OCI-LY7 (cell line): ENCODE data around the gene KRTAP19-8. TPM values are rescaled to one million over a fixed set of nuclear protein-coding genes. Genes with fewer than 3 reads are reported as not detected.

Experiments
- BruUV-seq: library from RNA; stranded (reverse); fragments of 400-500 nt; replicated peaks from 2 replicates; lab custom pipeline; 2021; lab: Mats Ljungman, UMichigan
- CTCF ChIA-PET: fragments of 300-600 bp; sonication (Branson Sonifier 250); formaldehyde crosslinking; loops from one replicate; lab custom pipeline; 2022; ENCODE audit warnings: antibody characterized with exemption; ENCODE audit not compliant: unreplicated experiment; lab: Charles Lee
- POLR2A ChIA-PET: fragments of 300-600 bp; sonication (Branson Sonifier 250); formaldehyde crosslinking; loops from one replicate; lab custom pipeline; 2022; ENCODE audit warnings: antibody characterized with exemption; lab: Charles Lee
- DNase-seq: peaks from one replicate; pipeline ENCODE4 v3.0.0-alpha.2; 2015; ENCODE audit warnings: low spot score
- H2AFZ ChIP-seq: fragments of 200-600 bp; sonication (generic), shearing (Covaris generic); 2 replicates; pipeline ENCODE4 v1.6.1; 2014; ENCODE audit warnings: mild to moderate bottlenecking, antibody characterized with exemption, low read length, moderate library complexity
- H3K27ac ChIP-seq: fragments of 200-600 bp; sonication (generic); 2 replicates; pipeline ENCODE4 v1.5.1; 2014; ENCODE audit warnings: mixed run types, low read depth, mild to moderate bottlenecking, moderate library complexity, low read length, inconsistent platforms; ENCODE audit not compliant: poor library complexity, severe bottlenecking
- H3K36me3 ChIP-seq: fragments of 200-600 bp; sonication (generic); 2 replicates; pipeline ENCODE4 v1.6.1; 2014; ENCODE audit warnings: mild to moderate bottlenecking, antibody characterized with exemption, low read length, moderate library complexity, mixed read lengths; ENCODE audit not compliant: insufficient read depth
- H3K4me1 ChIP-seq: fragments of 200-600 bp; sonication (generic); 2 replicates; pipeline ENCODE4 v1.5.1; 2014; ENCODE audit warnings: mild to moderate bottlenecking, low read length; ENCODE audit not compliant: insufficient read depth, poor library complexity, severe bottlenecking
- H3K4me2 ChIP-seq: fragments of 200-600 bp; sonication (generic); 2 replicates; pipeline ENCODE4 v1.6.1; 2014; ENCODE audit warnings: mild to moderate bottlenecking, low read length
- H3K4me3 ChIP-seq: fragments of 200-600 bp; sonication (generic); 2 replicates; pipeline ENCODE4 v1.5.1; 2014; ENCODE audit warnings: mild to moderate bottlenecking, low read depth, low read length; ENCODE audit not compliant: poor library complexity, severe bottlenecking
- H3K79me2 ChIP-seq: fragments of 200-600 bp; sonication (generic); 2 replicates; pipeline ENCODE4 v1.6.1; 2016; ENCODE audit warnings: low read depth, mild to moderate bottlenecking, low read length, moderate library complexity, mixed read lengths; ENCODE audit not compliant: insufficient read depth
- H3K9me2 ChIP-seq: fragments of 200-600 bp; sonication (generic); 2 replicates; pipeline ENCODE4 v1.6.1; 2016; ENCODE audit warnings: mild to moderate bottlenecking, low read length, mixed read lengths; ENCODE audit not compliant: insufficient read depth
- H3K9me3 ChIP-seq: fragments of 200-600 bp; sonication (generic); 2 replicates; pipeline ENCODE4 v1.6.1; 2014; ENCODE audit warnings: mild to moderate bottlenecking, mixed run types, low read length, mixed read lengths
- H4K20me1 ChIP-seq: fragments of 200-600 bp; sonication (generic); 2 replicates; pipeline ENCODE4 v1.6.1; 2014; ENCODE audit warnings: mild to moderate bottlenecking, antibody characterized with exemption, low read length, moderate library complexity, mixed read lengths; ENCODE audit not compliant: insufficient read depth
- EZH2phosphoT487 ChIP-seq: fragments of 200-600 bp; sonication (generic); IDR thresholded peaks from 2 replicates; pipeline ENCODE4 v1.6.1; 2018; ENCODE audit warnings: low read depth, borderline replicate concordance, mild to moderate bottlenecking, mixed run types, antibody characterized with exemption, low read length, moderate library complexity, mixed read lengths
- intact Hi-C: fragments of 100-400 bp; cut with micrococcal nuclease; formaldehyde crosslinking; loops from one replicate; pipeline ENCODE4 v1.10.0; 2022; ENCODE audit not compliant: unreplicated experiment
- total RNA-seq, 2 experiments: library from RNA; depleted of rRNA in 1 of 2; stranded (reverse); fragments of >200 nt in 1 of 2; shearing (Covaris generic) in 1 of 2; gene quantifications; 2 replicates each; pipeline ENCODE4 v1.2.3, GENCODE V29; 2014 to 2022
- TF ChIP-seq, protein P1 (sequence below): fragments of 200-600 bp; sonication (generic); conservative IDR thresholded peaks from 2 replicates; pipeline ENCODE4 v1.5.1; 2014; ENCODE audit warnings: mild to moderate bottlenecking, antibody characterized with exemption, low read length, moderate library complexity, mixed read lengths

The KRTAP19-8 gene
- total RNA-seq, 2 experiments from 2014 or later = not detected

DNA sequence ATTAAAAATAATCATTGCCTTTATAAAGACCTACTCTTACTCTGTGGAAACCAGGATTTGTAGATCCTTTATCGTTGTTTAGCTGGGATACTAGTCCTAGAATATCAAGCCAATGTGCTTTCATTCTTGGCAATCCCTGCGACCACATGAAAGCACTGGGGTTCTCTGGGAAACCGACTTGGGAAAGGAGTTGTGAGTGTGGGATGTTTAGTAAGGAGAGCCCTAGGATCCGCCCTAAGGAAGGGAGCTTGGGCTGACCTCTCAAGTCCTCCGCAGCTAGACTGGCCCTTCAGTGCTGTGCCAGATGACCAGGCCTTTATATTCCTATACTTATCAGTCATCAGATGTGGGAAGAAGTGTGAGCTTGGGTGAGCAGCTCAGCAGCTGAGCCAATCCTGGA is 5.2 kb upstream of the KRTAP19-8 start:
- no TSS peak for BruUV-seq
- Histone ChIP-seq H3K4me2 (no peak overlapping the region), H3K4me3 (no peak overlapping the region), H3K36me3 (no peaks in the 10 kb centered on the region), H3K9me3 (no peaks in the 10 kb centered on the region), H3K79me2 (no peaks in the 10 kb centered on the region), H2AFZ (no peak overlapping the region), H4K20me1 (no peaks in the 10 kb centered on the region), H3K4me1 (no peaks in the 10 kb centered on the region), H3K27ac (no peak overlapping the region), H3K9me2 (no peaks in the 10 kb centered on the region)
- TF ChIP-seq, protein P1, sequence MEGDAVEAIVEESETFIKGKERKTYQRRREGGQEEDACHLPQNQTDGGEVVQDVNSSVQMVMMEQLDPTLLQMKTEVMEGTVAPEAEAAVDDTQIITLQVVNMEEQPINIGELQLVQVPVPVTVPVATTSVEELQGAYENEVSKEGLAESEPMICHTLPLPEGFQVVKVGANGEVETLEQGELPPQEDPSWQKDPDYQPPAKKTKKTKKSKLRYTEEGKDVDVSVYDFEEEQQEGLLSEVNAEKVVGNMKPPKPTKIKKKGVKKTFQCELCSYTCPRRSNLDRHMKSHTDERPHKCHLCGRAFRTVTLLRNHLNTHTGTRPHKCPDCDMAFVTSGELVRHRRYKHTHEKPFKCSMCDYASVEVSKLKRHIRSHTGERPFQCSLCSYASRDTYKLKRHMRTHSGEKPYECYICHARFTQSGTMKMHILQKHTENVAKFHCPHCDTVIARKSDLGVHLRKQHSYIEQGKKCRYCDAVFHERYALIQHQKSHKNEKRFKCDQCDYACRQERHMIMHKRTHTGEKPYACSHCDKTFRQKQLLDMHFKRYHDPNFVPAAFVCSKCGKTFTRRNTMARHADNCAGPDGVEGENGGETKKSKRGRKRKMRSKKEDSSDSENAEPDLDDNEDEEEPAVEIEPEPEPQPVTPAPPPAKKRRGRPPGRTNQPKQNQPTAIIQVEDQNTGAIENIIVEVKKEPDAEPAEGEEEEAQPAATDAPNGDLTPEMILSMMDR = no peak
- TF ChIP-seq EZH2phosphoT487 = no peak
- ChIA-PET POLR2A (interaction anchor here (0.7 kb wide), 2 partner anchors 354 to 1585 kb away, joined by 3 to 4 read pairs; no protein-coding TSS in a partner anchor), CTCF (no interaction called here)
- DNase-seq = no peak
- intact Hi-C loops = no loop called here

DNA sequence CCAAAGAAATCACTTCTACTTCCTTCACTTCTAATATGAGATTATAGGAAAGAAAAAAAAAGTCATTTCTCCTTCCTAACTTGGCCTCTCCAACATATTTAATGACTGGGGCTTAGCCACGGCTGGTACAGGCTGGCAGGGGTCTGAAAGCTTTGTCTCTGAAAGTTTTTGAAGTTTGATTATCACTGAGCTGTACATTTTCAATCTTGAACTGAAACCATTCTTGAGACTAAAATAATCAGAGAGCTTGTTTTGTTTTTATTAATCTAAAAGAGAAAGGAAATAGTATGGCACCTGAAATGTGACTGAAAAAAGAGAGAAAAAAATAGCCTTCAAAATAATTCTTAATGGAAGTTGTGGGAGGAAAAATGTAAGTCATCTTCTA is 3.8 kb upstream of the KRTAP19-8 start:
- ChIA-PET POLR2A (interaction anchor here (0.6 kb wide), 1 partner anchor 360 kb away, joined by 4 read pairs; no protein-coding TSS in a partner anchor), CTCF (no interaction called here)
- Histone ChIP-seq H3K4me1 (no peaks in the 10 kb centered on the region), H3K36me3 (no peaks in the 10 kb centered on the region), H2AFZ (no peak overlapping the region), H4K20me1 (no peaks in the 10 kb centered on the region), H3K9me2 (no peaks in the 10 kb centered on the region), H3K27ac (no peak overlapping the region), H3K4me2 (no peak overlapping the region), H3K4me3 (no peak overlapping the region), H3K9me3 (no peaks in the 10 kb centered on the region), H3K79me2 (no peaks in the 10 kb centered on the region)
- DNase-seq = no peak
- intact Hi-C loops = no loop called here
- no TSS peak for BruUV-seq
- TF ChIP-seq, protein P1 = no peak
- TF ChIP-seq EZH2phosphoT487 = no peak

DNA sequence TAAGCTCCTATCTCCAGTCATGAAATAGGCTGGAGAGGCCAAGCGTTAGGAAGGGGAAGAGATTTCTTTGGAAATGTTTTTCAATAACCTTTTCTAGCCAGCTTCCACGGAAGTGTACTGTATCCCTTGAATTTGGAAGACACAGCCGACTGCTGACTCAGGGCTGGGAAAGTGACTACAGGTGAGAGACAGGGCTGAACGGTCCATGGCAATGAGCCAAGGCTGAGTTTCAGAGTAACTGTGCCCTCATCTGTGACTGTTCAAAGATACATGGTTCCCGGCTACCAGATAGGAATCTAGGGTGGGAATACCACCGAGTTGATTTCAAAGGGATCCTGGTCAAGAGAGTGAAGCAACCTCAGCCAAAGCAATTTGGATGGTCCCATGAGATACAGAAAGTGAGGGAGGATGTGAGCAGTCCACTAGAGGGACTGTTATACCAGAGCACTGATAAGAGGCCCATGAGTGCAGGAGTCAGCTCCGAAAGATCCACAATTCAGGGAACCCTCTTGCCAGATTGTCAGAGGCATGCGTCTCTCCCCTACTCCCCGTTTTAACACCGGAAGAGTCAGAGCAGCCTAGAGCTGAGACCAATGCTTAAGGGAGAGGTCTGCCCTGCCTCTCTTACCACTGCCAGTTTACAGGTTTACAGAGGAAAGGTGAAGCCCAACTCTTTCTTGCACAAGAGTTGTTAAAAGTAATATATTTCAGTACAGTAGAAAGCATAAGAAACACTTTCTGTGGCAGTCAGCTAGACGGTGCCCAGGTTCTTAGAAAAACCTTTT is 3.2 kb upstream of the KRTAP19-8 start:
- H3K9me3 ChIP-seq = no peaks in the 10 kb centered on the region
- BruUV-seq = no TSS peak
- no peaks in the 10 kb centered on the region for H3K4me1 ChIP-seq
- no peak for DNase-seq
- no peaks in the 10 kb centered on the region for H4K20me1 ChIP-seq
- H3K4me3 ChIP-seq = no peak overlapping the region
- CTCF ChIA-PET = no interaction called here
- H3K4me2 ChIP-seq = no peak overlapping the region
- TF ChIP-seq, protein P1 = no peak
- TF ChIP-seq EZH2phosphoT487 = no peak
- no peaks in the 10 kb centered on the region for H3K9me2 ChIP-seq
- H3K36me3 ChIP-seq = no peaks in the 10 kb centered on the region
- intact Hi-C loops = no loop called here
- H2AFZ ChIP-seq = no peak overlapping the region
- POLR2A ChIA-PET = no interaction called here
- no peak overlapping the region for H3K27ac ChIP-seq
- no peaks in the 10 kb centered on the region for H3K79me2 ChIP-seq
